Spinal cord (tissue), 10 donors: ENCODE data around the gene ZNF77. TPM values are rescaled to one million over a fixed set of nuclear protein-coding genes. Genes with fewer than 3 reads are reported as not detected.
A peak's percentile ranks its signal among the peaks of the same experiment; 100 is the strongest.
"Not testable (repeated sequence)": the region's sequence is repeated elsewhere in the genome, so short reads cannot be mapped to it uniquely, and the experiment has no call there.

Source experiments
- DNase-seq, 6 donors: peaks; one replicate each; pipeline versions ENCODE4 v3.0.0 to v3.0.0-alpha.2; 2013 to 2015; ENCODE audit warnings: low spot score in 6 of 6, low read depth in 4 of 6
- H3K27ac ChIP-seq: one replicate; pipeline ENCODE4 v1.5.1; 2013; ENCODE audit warnings: low read depth, low read length, control low read depth
- H3K27me3 ChIP-seq: one replicate; pipeline ENCODE4 v1.6.1; 2013; ENCODE audit warnings: low read length; ENCODE audit not compliant: control insufficient read depth, insufficient read depth
- H3K36me3 ChIP-seq: one replicate; pipeline ENCODE4 v1.6.1; 2013; ENCODE audit warnings: low read length; ENCODE audit not compliant: control insufficient read depth, insufficient read depth
- H3K4me1 ChIP-seq: one replicate; pipeline ENCODE4 v1.6.1; 2013; ENCODE audit warnings: low read length; ENCODE audit not compliant: control insufficient read depth, insufficient read depth
- H3K4me3 ChIP-seq: one replicate; pipeline ENCODE4 v1.5.1; 2013; ENCODE audit warnings: low read depth, low read length, control low read depth
- H3K9me3 ChIP-seq: one replicate; pipeline ENCODE4 v1.6.1; 2013; ENCODE audit warnings: low read length; ENCODE audit not compliant: control insufficient read depth, insufficient read depth
- WGBS: methylation state at CpG from one replicate; pipeline ENCODE4 v1.1.5; 2013; ENCODE audit warnings: missing lambda C conversion rate; ENCODE audit not compliant: insufficient coverage; 5-methylcytosine and 5-hydroxymethylcytosine counted together
- polyA plus RNA-seq, 2 donors: library from polyadenylated mRNA; unstranded; fragments of 120-200 nt; gene quantifications; one replicate each; pipeline ENCODE4 v1.2.1, GENCODE V29; 2013; ENCODE audit not compliant: insufficient read length in 2 of 2
- total RNA-seq, 2 donors: library from RNA; depleted of rRNA in 1 of 2; stranded (reverse); fragments of 120-200 nt in 1 of 2; fragments of >200 nt in 1 of 2; gene quantifications; one replicate each; pipeline versions ENCODE4 v1.2.3 to v1.2.4, GENCODE V29; 2013 to 2014
- donor health status: healthy.

The ZNF77 gene
- total and polyA plus RNA-seq, 4 donors, result 5.9 to 14.2 (median 7.6) TPM

GRCh38 chr19:2903326-2903725 is 41.4 kb downstream of the ZNF77 start:
- not testable (repeated sequence) for H3K4me3 ChIP-seq, H3K9me3 ChIP-seq, H3K27ac ChIP-seq, H3K36me3 ChIP-seq, DNase-seq, H3K27me3 ChIP-seq
- WGBS, result 98% methylated on average over 8 of the region's 13 CpGs
- H3K4me1 ChIP-seq, result peaks cover 12% of the 10 kb centered on the region

GRCh38 chr19:2902590-2903218 is 42.1 kb downstream of the ZNF77 start:
- 88% methylated on average over 11 of the region's 13 CpGs for WGBS
- Histone ChIP-seq H3K4me3 (no peak overlapping the region), H3K27me3 (no peaks in the 10 kb centered on the region), H3K4me1 (peaks cover 12% of the 10 kb centered on the region), H3K27ac (no peak overlapping the region), H3K9me3 (no peaks in the 10 kb centered on the region), H3K36me3 (peaks cover 5% of the 10 kb centered on the region)
- no peak for DNase-seq

- H3K27me3 ChIP-seq, result no peaks in the 10 kb centered on the region
- WGBS, result under 1% methylated on average over 96 of the region's 100 CpGs
- H3K36me3 ChIP-seq, result no peaks in the 10 kb centered on the region
- no peaks in the 10 kb centered on the region for H3K9me3 ChIP-seq
- H3K4me3 ChIP-seq, result peak within 1 kb of the TSS; percentile 97
- peaks cover 12% of the 10 kb centered on the region for H3K4me1 ChIP-seq
- peak; percentile 91 to 100 (median 97) for DNase-seq
- H3K27ac ChIP-seq, result peak within 1 kb of the TSS; percentile 83
Measured at GRCh38 chr19:2900296-2901252, 44.2 kb downstream of the ZNF77 start, which contains the start of gene ZNF57. TSS of gene ZNF57 (plus strand) at chr19:2900928. CDS start at chr19:2901046, 118 bp downstream.

- Histone ChIP-seq H3K27me3 (no peaks in the 10 kb centered on the region), H3K4me1 (peaks cover 8% of the 10 kb centered on the region), H3K4me3 (no peak overlapping the region), H3K27ac (no peak overlapping the region), H3K9me3 (no peaks in the 10 kb centered on the region), H3K36me3 (no peaks in the 10 kb centered on the region)
- DNase-seq, result no peak
- 43% methylated on average over 3 of the region's 8 CpGs for WGBS
Measured at GRCh38 chr19:2896694-2897093, 48.1 kb downstream of the ZNF77 start.

- not testable (repeated sequence) for H3K4me3 ChIP-seq, H3K9me3 ChIP-seq, H3K27me3 ChIP-seq, H3K27ac ChIP-seq, H3K36me3 ChIP-seq, H3K4me1 ChIP-seq
- WGBS, result 86% methylated on average over 6 of the region's 8 CpGs
- DNase-seq, result peak in 1 of 6 donors; percentile 21
Measured at GRCh38 chr19:2890531-2890930, 54.2 kb downstream of the ZNF77 start.

GRCh38 chr19:2888731-2889224 is 56.0 kb downstream of the ZNF77 start:
- DNase-seq, result peak in 1 of 6 donors; percentile 17
- Histone ChIP-seq H3K27ac (no peak overlapping the region), H3K36me3 (no peaks in the 10 kb centered on the region), H3K4me1 (no peaks in the 10 kb centered on the region), H3K9me3 (no peaks in the 10 kb centered on the region), H3K27me3 (no peaks in the 10 kb centered on the region), H3K4me3 (no peak overlapping the region)
- WGBS, result 49% methylated on average over 35 of the region's 37 CpGs

GRCh38 chr19:2887391-2887914 is 57.3 kb downstream of the ZNF77 start:
- H3K9me3 ChIP-seq, result no peaks in the 10 kb centered on the region
- no peak overlapping the region for H3K4me3 ChIP-seq
- WGBS, result 24% methylated on average over 8 of the region's 9 CpGs
- no peaks in the 10 kb centered on the region for H3K27me3 ChIP-seq
- no peaks in the 10 kb centered on the region for H3K36me3 ChIP-seq
- DNase-seq, result peak; percentile 58 to 94 (median 69)
- H3K4me1 ChIP-seq, result no peaks in the 10 kb centered on the region
- peak overlapping the region; percentile 13 for H3K27ac ChIP-seq

GRCh38 chr19:2885736-2886135 is 59.0 kb downstream of the ZNF77 start:
- Histone ChIP-seq H3K27me3 (no peaks in the 10 kb centered on the region), H3K4me1 (no peaks in the 10 kb centered on the region), H3K27ac (no peak overlapping the region), H3K9me3 (no peaks in the 10 kb centered on the region), H3K36me3 (no peaks in the 10 kb centered on the region), H3K4me3 (no peak overlapping the region)
- whole genome bisulfite sequencing, result 91% methylated on average over 17 of the region's 17 CpGs
- no peak for DNase-seq

GRCh38 chr19:2883686-2884439 is 60.9 kb downstream of the ZNF77 start:
- no peak overlapping the region for H3K4me3 ChIP-seq
- H3K27me3 ChIP-seq, result no peaks in the 10 kb centered on the region
- H3K36me3 ChIP-seq, result no peaks in the 10 kb centered on the region
- H3K4me1 ChIP-seq, result no peaks in the 10 kb centered on the region
- WGBS, result 83% methylated on average over 7 of the region's 14 CpGs
- no peak for DNase-seq
- no peaks in the 10 kb centered on the region for H3K9me3 ChIP-seq
- H3K27ac ChIP-seq, result no peak overlapping the region
